CD4-positive, alpha-beta T cell treated with Interleukin-6 for 4 hours (primary cell): ENCODE measurements around the gene TRMT1.
"Not testable (repeated sequence)": the region's sequence is repeated elsewhere in the genome, so short reads cannot be mapped to it uniquely, and the experiment has no call there.

ENCODE experiments used
- DNase-seq: peaks from one replicate; pipeline ENCODE4 v3.0.0-alpha.2; 2020; ENCODE audit warnings: mixed read lengths

The TRMT1 gene

DNA sequence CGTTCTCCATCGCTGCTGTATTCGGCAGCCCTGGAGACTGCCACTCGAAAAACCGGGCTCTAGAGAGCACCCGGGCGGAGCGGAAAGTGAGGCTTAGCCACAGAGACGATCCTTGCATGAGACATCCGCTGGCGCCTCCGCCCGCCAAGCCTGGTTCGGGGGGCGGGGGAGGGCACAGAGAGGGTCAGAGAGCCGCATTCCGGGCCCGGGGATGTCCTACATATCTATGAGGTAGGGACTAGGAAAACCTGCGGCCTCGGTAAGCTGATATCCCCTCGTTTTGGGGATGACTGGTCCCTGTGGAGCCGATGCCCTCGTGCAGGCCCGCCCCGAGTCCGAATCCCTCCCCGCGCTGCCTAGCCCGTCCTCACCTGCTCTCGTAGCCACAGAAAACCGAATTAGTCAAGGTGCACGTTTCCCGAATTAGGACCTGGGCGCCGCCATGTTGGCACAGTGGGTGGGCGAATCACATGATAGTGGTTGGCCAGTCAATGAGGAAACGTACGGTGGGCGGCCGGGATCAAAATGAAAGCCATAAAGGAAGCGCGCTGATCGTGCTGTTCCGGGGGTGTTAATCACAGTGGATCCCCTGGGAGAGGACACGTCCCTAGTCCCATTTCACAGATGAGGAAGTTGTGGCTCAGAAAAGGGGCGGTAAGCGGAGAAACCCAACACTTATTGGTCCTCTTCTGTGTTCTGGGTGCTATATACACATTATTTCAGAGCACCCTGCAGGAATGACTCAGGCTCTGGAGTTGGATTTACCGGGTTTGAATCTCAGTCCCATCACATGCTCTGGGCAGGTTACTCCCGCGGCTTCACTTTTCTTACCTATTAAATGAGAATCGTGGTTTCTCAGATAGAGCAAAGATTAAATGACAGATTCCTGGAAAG lies at the start of gene TRMT1:
TRMT1 (minus strand) TSS at position 459 of the 894 bp plus-strand sequence; CDS start at position 118, 341 bp downstream.
- peak; percentile 89 for DNase-seq

DNA sequence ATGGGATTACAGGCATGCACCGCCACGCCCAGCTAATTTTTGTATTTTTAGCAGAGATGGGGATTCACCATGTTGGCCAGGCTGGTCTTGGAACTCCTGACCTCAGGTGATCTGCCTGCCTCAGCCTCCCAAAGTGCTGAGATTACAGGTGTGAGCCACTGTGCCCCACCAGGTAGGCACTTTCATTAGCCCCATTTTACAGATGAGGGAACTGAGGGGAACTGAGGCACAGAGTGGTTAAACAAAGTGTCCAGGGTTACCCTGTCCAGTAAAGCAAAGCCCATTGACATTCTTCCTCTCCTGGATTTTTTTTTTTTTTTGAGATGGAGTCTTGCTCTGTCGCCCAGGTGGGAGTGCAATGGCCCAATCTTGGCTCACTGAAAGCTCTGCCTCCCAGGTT lies 49.6 kb upstream of the TRMT1 start:
- not testable (repeated sequence) for DNase-seq

DNA sequence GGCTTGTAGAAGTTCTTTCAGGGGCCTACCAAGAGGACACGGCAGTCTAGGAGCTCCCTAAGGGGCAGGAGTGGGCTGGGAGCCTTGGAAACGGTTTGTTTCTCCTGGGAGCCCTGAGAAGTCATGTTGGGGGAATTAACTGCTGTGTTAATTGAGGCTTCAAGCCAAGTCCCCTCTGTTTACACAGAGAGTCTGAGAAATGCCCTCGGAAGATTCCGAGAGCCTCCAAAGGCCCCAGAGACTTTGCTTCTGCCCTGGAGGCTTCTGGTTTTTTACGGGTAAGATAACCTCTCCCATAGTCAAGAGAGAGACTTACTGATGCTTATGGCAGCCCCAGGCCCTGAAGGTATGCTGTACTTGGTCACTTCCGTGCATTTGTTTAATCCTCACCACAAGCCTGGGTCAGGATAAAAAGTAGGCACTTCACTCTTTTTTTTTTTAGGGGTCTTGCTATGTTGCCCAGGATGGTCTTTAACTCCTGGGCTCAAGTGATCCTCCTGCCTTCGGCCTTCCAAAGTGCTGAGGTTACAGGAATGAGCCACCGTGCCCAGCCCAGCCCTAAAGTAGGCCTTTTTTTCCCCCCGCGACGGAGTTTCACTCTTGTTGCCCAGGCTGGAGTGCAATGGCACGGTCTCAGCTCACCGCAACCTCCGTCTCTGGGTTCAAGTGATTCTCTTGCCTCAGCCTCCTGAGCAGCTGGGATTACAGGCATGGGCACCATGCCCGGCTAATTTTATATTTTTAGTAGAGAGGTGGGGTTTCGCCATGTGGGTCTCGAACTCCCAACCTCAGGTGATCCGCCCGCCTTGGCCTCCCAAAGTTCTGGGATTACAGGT lies 48.8 kb upstream of the TRMT1 start:
- DNase-seq = no peak

- peak; percentile 62 for DNase-seq
These were observed 48.0 kb upstream of the TRMT1 start for GRCh38 chr19:13164343-13165161.

DNA sequence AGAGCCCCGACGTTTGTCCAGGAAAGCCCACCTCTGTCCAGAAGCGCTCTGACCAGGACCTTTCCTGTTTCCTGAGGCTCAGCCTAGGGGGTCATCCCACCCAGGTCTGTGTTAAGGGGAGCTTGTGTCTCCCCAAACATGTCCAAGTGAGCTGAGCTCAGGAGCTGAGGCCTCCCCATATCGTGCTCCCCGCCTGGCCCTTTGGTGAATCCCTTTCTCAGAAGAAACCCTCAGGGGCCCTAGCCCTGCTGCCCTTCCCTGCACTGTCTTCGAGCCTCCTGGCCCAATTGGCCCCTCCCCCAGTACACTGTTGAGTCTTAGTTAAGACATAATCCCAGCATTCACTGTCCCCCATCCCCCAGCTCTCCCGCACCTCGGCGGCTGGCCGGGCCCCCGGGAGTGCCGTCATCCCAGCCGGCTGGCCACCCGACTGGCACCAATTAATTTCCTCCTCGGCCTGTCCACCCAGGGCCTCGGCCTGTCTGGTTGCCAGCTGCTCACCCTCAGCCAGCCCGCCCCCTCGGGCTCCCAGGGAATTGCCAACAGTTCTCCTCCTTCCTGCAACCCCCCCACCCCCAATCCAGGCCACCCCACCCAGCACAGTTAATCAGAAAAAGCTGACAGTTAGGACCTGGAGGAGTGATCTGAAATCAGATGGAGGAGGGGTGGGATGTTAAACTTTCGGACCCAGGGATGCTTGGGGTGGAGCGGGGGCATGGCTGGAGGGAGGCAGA lies 47.2 kb upstream of the TRMT1 start:
- peak; percentile 60 for DNase-seq

DNA sequence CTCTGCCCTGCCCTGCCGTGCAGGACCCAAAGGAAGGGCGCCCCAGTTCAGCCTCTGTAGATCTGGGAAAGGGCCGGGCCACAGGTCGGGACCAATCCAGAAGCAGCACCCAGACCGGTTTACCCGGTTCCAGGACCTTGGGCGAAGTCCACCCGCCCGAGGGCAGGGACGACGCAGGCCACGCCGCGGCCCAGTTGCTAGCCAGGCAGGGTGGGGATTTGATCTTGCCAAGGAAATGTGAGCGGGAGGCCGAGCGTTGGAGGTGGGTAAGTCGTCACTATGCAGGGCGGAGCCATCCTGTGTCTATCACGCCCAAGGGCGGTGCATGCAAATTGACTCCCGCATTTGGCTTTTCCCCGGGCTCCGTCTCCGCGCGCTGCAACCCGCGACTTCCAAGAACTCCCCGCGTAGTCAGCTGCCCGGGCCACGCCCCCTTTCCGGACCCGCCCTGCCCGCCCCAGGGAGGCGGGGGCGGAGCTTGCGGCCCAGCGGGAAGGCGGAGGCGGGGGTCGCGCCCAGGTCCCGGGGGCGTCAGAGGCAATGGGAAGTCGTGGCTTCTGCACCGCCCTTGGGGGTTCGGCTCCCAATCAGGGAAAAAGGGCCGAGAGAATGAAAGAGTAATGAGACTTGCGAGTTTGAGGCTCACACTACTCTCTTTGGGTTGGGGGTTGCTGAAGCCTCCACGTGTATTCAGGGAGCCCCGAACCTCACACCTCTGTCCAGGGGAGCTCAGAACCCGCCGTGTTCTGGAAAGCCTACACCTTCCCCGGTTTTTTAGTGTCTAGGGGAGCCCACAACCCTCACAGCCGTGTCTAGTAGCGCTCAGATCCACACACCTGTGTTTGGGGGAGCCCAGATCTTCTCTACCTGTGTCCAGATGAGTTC lies 46.4 kb upstream of the TRMT1 start:
- DNase-seq = peak; percentile 94

GRCh38 chr19:13160557-13160956 lies 44.0 kb upstream of the TRMT1 start:
- no peak for DNase-seq

DNA sequence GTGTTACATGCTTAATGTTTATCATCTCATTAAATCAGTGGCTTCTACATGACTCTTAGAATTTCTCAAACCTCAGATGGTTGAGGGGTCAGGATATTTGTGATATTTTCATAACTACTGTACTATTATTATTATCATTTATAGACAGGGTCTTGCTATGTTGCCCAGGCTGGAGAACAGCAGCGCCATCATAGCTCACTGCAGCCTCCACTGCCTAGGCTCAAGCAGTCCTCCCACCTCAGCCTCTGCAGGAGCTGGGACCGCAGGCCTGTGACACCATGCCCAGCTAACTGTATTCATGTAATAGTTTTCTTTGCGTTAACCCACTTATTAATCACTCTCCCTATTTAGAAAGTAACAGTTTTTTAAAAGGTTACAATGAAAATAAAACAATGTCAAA lies 43.2 kb upstream of the TRMT1 start:
- DNase-seq = no peak

DNA sequence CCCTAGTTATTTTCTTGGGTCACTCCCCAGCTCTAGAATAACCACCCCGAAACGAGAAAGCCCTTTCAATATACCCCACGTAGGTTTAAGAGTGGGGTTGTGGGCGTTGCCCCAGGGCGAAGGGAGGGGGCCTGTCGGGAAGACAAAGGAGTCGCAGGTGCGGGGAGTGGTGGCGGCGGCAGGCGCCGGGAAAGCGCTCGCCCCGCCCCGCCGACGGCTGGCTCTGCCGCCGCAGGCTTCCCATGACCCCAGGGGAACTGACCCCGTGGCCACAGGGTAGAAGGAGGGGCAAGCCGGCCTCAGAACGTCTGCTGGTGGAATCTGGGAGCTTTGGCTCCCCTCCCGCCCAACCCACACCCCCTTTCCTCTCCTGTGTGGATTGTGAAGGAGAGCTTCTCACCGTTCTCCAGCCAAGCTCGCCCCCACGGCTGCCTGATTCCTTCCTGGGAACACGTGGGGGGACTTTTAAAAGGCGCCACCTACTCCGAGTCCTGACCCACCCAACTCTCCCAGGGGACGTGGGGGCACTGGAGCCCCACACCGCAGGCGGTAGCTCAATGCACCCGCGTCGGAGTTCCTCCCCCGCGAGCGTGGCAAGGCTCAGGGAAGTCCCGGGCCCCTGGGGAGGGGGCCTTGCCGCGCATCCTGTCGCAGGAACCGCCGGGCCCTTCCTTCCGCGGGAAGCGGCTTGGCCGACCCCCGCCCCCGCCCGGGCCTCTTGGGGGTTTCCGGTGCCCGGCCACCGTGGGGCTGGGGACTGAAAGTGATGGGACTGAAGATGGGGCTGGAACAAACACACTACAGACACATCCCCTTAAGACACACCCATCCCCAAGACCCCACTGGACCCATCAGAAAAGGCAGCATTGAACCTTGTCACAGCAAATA lies 39.2 kb upstream of the TRMT1 start:
- DNase-seq = peak; percentile 83

DNA sequence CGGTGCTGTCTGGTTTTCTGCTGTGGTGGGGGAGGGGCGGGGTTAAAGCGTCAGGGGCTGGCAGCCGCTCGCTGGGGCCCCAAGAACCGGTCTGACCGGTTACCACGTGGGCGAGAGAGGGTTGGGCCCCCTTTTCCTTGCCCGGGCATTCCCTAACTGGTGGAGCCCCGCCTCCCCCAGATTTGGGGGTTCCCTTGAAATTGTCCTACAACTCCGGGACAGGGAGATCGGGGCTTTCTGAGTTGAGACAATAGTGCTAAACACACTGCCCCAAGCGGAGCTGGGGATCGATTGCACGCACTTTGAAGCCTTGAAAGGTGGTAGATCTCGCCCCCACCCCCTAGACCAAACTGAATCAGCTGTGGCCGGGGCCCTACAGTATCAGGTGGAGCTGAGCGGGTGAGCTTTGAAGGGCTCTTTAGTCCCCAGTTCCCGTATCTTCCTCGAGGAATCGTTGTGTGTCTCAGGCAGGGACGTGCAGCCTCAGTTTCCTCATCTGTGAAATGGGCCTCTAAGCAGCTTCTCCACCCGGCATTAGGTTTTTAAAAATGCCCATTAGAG lies 38.5 kb upstream of the TRMT1 start:
- DNase-seq = peak; percentile 77

DNA sequence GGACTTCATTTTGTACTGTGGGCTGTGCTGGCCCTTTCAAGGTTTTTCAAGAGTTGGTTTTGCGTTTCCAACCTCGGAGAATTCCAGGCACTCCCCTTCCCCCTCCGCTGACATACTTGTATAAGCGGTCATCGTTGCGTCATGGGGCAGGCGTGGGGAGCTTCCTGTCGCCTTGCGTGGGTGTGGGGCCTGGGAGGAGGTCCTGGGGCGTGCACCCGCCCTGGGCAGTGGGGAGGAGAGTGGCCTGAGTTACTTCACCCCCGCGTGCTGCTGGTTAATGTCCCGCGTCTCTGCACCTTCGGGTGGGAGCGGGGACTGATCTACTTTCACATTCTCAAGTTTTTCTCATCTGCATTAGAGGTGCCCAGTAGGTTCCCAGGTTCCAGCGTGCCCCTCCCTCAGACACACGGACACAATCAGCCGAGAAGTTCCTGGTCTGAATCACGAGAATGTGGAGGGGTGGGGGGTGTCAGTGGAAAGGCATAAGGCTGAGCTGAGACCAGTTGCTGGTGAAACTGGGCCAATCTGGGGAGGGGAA lies 37.8 kb upstream of the TRMT1 start:
- DNase-seq = peak; percentile 62

GRCh38 chr19:13153569-13154240 lies 37.2 kb upstream of the TRMT1 start:
- no peak for DNase-seq

DNA sequence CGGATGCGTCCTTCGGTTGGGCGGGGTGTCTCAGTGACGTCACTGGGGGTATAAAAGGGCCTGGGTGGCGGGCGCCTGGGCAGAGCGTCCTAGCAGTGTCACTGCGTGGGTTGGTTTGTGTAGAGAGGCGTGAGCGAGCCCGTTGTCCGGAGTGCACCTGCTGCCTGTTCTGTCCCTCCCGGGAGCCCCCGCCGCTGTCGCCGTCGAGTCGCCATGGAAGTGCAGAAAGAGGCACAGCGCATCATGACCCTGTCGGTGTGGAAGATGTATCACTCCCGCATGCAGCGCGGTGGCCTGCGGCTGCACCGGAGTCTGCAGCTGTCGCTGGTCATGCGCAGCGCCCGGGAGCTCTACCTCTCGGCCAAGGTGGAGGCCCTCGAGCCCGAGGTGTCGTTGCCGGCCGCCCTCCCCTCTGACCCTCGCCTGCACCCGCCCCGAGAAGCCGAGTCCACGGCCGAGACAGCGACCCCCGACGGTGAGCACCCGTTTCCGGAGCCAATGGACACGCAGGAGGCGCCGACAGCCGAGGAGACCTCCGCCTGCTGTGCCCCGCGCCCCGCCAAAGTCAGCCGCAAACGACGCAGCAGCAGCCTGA lies 36.5 kb upstream of the TRMT1 start:
- DNase-seq = peak; percentile 96

DNA sequence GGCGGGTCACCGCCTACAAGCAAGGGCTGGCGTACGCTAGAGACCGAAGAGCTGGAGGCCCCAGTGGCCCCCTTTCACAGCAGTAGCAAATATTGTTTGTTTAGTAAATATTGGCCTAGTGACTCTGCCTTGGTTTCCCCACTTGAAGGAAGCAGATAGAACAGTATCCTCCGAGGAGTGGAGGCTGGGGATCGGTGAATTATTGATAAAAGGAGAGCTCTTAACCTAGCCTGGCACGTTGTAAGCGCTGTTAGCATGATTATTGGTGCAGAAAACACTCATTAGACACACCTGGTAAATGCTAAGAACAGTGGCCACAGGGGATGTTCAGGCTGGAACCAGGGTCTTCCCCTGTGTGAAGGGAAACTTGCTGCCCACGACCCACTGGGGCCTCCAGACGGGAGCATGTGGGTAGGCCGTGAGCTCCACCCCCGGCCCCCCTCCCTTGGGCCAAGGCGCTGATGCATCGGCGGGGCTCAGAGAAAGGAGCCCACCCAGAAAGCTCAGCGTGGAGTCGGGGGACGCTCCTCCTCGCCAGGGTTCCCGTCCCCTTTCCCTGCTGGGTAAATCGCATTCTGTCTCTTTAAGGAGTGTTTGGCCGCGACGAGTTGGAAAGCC lies 35.9 kb upstream of the TRMT1 start:
- DNase-seq = no peak

DNA sequence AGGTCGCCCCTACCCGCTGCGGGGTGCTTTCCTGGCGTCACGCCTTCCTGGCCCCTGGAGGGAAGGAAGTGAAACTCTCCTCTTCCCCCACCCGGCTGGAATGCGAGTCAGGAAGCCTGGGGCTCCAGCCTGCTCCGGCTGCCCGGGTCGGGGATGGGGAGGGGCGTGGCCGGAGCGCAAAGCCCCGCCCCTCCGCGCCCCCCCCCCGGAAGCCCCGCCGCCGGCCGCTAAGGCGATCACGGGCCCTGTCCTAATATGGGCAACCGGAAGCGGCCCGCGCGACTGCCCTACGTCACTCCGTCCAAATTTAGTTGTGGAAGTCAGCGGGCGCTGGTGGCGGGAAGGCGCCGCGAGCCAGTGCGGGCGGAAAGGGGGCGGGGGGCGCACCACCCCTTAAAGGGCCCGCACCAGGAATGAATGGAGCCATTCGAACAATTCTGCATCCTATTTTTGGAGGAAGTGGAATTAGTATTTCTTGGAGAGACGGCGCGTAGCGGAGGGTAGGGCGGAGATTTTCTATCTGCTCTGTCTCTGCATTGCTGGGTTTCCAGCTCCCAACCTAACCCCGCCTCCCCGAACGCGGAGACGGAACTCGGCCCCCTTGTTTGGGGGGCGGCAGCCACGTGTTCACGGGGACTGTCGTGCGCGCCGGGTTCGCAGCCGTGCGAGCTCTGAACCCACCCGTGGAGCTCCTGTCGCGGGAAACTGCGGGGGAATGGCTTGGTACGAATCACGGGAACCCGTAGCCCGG lies 35.2 kb upstream of the TRMT1 start:
- DNase-seq = peak; percentile 97

- DNase-seq = peak; percentile 31
These were observed 34.5 kb upstream of the TRMT1 start for GRCh38 chr19:13150931-13151604.
